ENCODE results near the gene SBK1. TPM values are rescaled to one million over a fixed set of nuclear protein-coding genes. Genes with fewer than 3 reads are reported as not detected.
"Not testable (repeated sequence)": the region's sequence is repeated elsewhere in the genome, so short reads cannot be mapped to it uniquely, and the experiment has no call there.

SBK1 gene
- 4.6 and 16.4 TPM in 2 replicates for total RNA-seq (ENCODE audit: low replicate concordance)

GRCh38 chr16:28291651-28292626, at the start of gene SBK1:
SBK1 (plus strand) TSS chr16:28292525; CDS start chr16:28317392, 24,867 bp downstream.
- Histone ChIP-seq H3K4me2 (peak within 1 kb of the TSS; percentile 99), H3K36me3 (no peaks in the 10 kb centered on the region), H3F3A (ENCODE audit: low read depth) (peaks cover 11% of the 10 kb centered on the region), H3K4me3 (peak within 1 kb of the TSS; percentile 100), H3K79me2 (ENCODE audit: low read depth) (peaks cover 61% of the 10 kb centered on the region), H3K27me3 (no peaks in the 10 kb centered on the region), H3K4me1 (peaks cover 14% of the 10 kb centered on the region), H3K9me3 (ENCODE audit: low read depth) (no peaks in the 10 kb centered on the region), H4K20me1 (ENCODE audit: low read depth) (peaks cover 41% of the 10 kb centered on the region), H2AFZ (replicated peaks) (peak within 1 kb of the TSS; percentile 65), H3K9ac (peak within 1 kb of the TSS; percentile 85), H3K27ac (no peak within 1 kb of the TSS)
- H3K36me3 Mint-ChIP-seq: peaks cover 7% of the 10 kb centered on the region
- H3K27ac Mint-ChIP-seq: peak within 1 kb of the TSS; percentile 99
- H3K4me3 Mint-ChIP-seq: peak within 1 kb of the TSS; percentile 99
- TF ChIP-seq EZH2phosphoT487 (IDR thresholded peaks at IDR 0.05) (no peak), EZH2 (IDR thresholded peaks at IDR 0.05) (no peak), CTCF (IDR thresholded peaks at IDR 0.05) (no peak)
- peaks cover 42% of the 10 kb centered on the region for H3K4me1 Mint-ChIP-seq
- no peaks in the 10 kb centered on the region for H3K9me3 Mint-ChIP-seq
- H3K27me3 Mint-ChIP-seq (ENCODE audit: insufficient read depth, low read depth): peaks cover 5% of the 10 kb centered on the region
- DNase-seq (ENCODE audit: low spot score): peak; percentile 95

GRCh38 chr16:28249483-28249882, 42.8 kb upstream of the SBK1 start:
- DNase-seq (ENCODE audit: low spot score); H3K27me3 Mint-ChIP-seq (ENCODE audit: insufficient read depth, low read depth): not testable (repeated sequence)

GRCh38 chr16:28250999-28251398, 41.3 kb upstream of the SBK1 start:
- Mint-ChIP-seq H3K27me3 (ENCODE audit: insufficient read depth, low read depth) (peaks cover 3% of the 10 kb centered on the region), H3K4me1 (peaks cover 12% of the 10 kb centered on the region)
- H3K4me2 ChIP-seq: no peak overlapping the region

More at GRCh38 chr16:28249483-28249882, 42.8 kb upstream of the SBK1 start:
- H3K4me1 ChIP-seq; H3K79me2 ChIP-seq (ENCODE audit: low read depth); H3K9me3 Mint-ChIP-seq; H3K4me3 ChIP-seq; H3K36me3 Mint-ChIP-seq; H3K9ac ChIP-seq; H3K27ac ChIP-seq; H3K36me3 ChIP-seq; H3K4me3 Mint-ChIP-seq; H3K27me3 ChIP-seq; H3K4me2 ChIP-seq; H3K4me1 Mint-ChIP-seq; H4K20me1 ChIP-seq (ENCODE audit: low read depth); H3K9me3 ChIP-seq (ENCODE audit: low read depth); H3F3A ChIP-seq (ENCODE audit: low read depth); H3K27ac Mint-ChIP-seq; H2AFZ ChIP-seq (replicated peaks): not testable (repeated sequence)

More at GRCh38 chr16:28250999-28251398, 41.3 kb upstream of the SBK1 start:
- H4K20me1 ChIP-seq (ENCODE audit: low read depth): no peaks in the 10 kb centered on the region
- no peak overlapping the region for H2AFZ ChIP-seq (replicated peaks)
- no peak overlapping the region for H3K4me3 Mint-ChIP-seq
- H3K36me3 Mint-ChIP-seq: no peaks in the 10 kb centered on the region
- H3K9me3 Mint-ChIP-seq: peaks cover 4% of the 10 kb centered on the region
- no peak overlapping the region for H3K9ac ChIP-seq
- peaks cover 9% of the 10 kb centered on the region for H3K4me1 ChIP-seq
- no peak overlapping the region for H3K4me3 ChIP-seq
- no peaks in the 10 kb centered on the region for H3F3A ChIP-seq (ENCODE audit: low read depth)
- no peaks in the 10 kb centered on the region for H3K27me3 ChIP-seq
- DNase-seq (ENCODE audit: low spot score): no peak
- H3K9me3 ChIP-seq (ENCODE audit: low read depth): no peaks in the 10 kb centered on the region
- no peak overlapping the region for H3K27ac Mint-ChIP-seq
- H3K27ac ChIP-seq: no peak overlapping the region
- H3K79me2 ChIP-seq (ENCODE audit: low read depth): no peaks in the 10 kb centered on the region
- TF ChIP-seq EZH2phosphoT487 (IDR thresholded peaks at IDR 0.05) (no peak), CTCF (IDR thresholded peaks at IDR 0.05) (no peak), EZH2 (IDR thresholded peaks at IDR 0.05) (no peak)
- H3K36me3 ChIP-seq: no peaks in the 10 kb centered on the region

Measured in neural progenitor cell (in vitro differentiated cells).